ENCODE measurements around the gene HDAC4.

The HDAC4 gene

GRCh38 chr2:239065962-239066361 lies 334.9 kb downstream of the HDAC4 start:
- in situ Hi-C loops (cut with MboI; ENCODE audit: low sequenced_read_pairs, unreplicated experiment), result no loop called here
- TF ChIP-seq CTCF (IDR thresholded peaks at IDR 0.05; ENCODE audit: borderline replicate concordance, control extremely low read depth, extremely low read depth, insufficient read depth, missing control alignments), result no peak
- no peak for DNase-seq (ENCODE audit: low spot score)

- no peak for TF ChIP-seq CTCF (IDR thresholded peaks at IDR 0.05; ENCODE audit: borderline replicate concordance, control extremely low read depth, extremely low read depth, insufficient read depth, missing control alignments)
- in situ Hi-C loops (cut with MboI; ENCODE audit: low sequenced_read_pairs, unreplicated experiment), result no loop called here
- no peak for DNase-seq (ENCODE audit: low spot score)
Measured at GRCh38 chr2:239065537-239065936, 335.3 kb downstream of the HDAC4 start.

GRCh38 chr2:239064891-239065290 lies 335.9 kb downstream of the HDAC4 start:
- no peak for DNase-seq (ENCODE audit: low spot score)
- no peak for TF ChIP-seq CTCF (IDR thresholded peaks at IDR 0.05; ENCODE audit: borderline replicate concordance, control extremely low read depth, extremely low read depth, insufficient read depth, missing control alignments)
- in situ Hi-C loops (cut with MboI; ENCODE audit: low sequenced_read_pairs, unreplicated experiment), result no loop called here

- no peak for DNase-seq (ENCODE audit: low spot score)
- TF ChIP-seq CTCF (IDR thresholded peaks at IDR 0.05; ENCODE audit: borderline replicate concordance, control extremely low read depth, extremely low read depth, insufficient read depth, missing control alignments), result no peak
- in situ Hi-C loops (cut with MboI; ENCODE audit: low sequenced_read_pairs, unreplicated experiment), result no loop called here
Measured at GRCh38 chr2:239064253-239064652, 336.6 kb downstream of the HDAC4 start.

- TF ChIP-seq CTCF (IDR thresholded peaks at IDR 0.05; ENCODE audit: borderline replicate concordance, control extremely low read depth, extremely low read depth, insufficient read depth, missing control alignments), result no peak
- no peak for DNase-seq (ENCODE audit: low spot score)
- in situ Hi-C loops (cut with MboI; ENCODE audit: low sequenced_read_pairs, unreplicated experiment), result no loop called here
Measured at GRCh38 chr2:239062743-239063142, 338.1 kb downstream of the HDAC4 start.

GRCh38 chr2:239061824-239062570 lies 338.8 kb downstream of the HDAC4 start:
- in situ Hi-C loops (cut with MboI; ENCODE audit: low sequenced_read_pairs, unreplicated experiment), result no loop called here
- TF ChIP-seq CTCF (IDR thresholded peaks at IDR 0.05; ENCODE audit: borderline replicate concordance, control extremely low read depth, extremely low read depth, insufficient read depth, missing control alignments), result no peak
- DNase-seq (ENCODE audit: low spot score), result no peak

All from GM13976 (cell line).